VCaP (cell line): ENCODE results near the gene SLC4A1.

ENCODE experiments used
- H3K27ac ChIP-seq: fragments of 450-650 bp; 2 replicates; pipeline ENCODE4 v1.5.1; 2017
- CTCF ChIP-seq: fragments of 450-650 bp; conservative IDR thresholded peaks from 2 replicates; pipeline ENCODE4 v1.5.1; 2017; ENCODE audit warnings: mild to moderate bottlenecking, moderate library complexity

Gene SLC4A1

GRCh38 chr17:44307387-44308186, 39.7 kb upstream of the SLC4A1 start:
- H3K27ac ChIP-seq, result peak overlapping the region; percentile 65
- TF ChIP-seq CTCF, result no peak

- no peak for TF ChIP-seq CTCF
- no peak overlapping the region for H3K27ac ChIP-seq
These were observed 36.7 kb upstream of the SLC4A1 start for GRCh38 chr17:44304651-44305050.

GRCh38 chr17:44297975-44298374, 30.0 kb upstream of the SLC4A1 start:
- no peak overlapping the region for H3K27ac ChIP-seq
- TF ChIP-seq CTCF, result no peak

GRCh38 chr17:44293509-44294226, 25.7 kb upstream of the SLC4A1 start:
- TF ChIP-seq CTCF, result no peak
- no peak overlapping the region for H3K27ac ChIP-seq

GRCh38 chr17:44287651-44288050, 19.7 kb upstream of the SLC4A1 start:
- no peak overlapping the region for H3K27ac ChIP-seq
- TF ChIP-seq CTCF, result no peak

GRCh38 chr17:44284024-44284400, 16.1 kb upstream of the SLC4A1 start:
- H3K27ac ChIP-seq, result no peak overlapping the region
- TF ChIP-seq CTCF, result no peak

- no peak overlapping the region for H3K27ac ChIP-seq
- TF ChIP-seq CTCF, result no peak
These were observed 15.5 kb upstream of the SLC4A1 start for GRCh38 chr17:44283344-44284023.
